KMS-11 (cell line): ENCODE measurements around the gene INPP5D.

Source experiments
- H2AFZ ChIP-seq: fragments of 200-600 bp; sonication (generic); 2 replicates; pipeline ENCODE4 v1.6.1; 2016; ENCODE audit warnings: antibody characterized with exemption, mixed run types, low read depth
- H3K27ac ChIP-seq: fragments of 200-600 bp; sonication (generic); 2 replicates; pipeline ENCODE4 v1.6.1; 2016; ENCODE audit warnings: mild to moderate bottlenecking, mixed run types
- H3K27me3 ChIP-seq: fragments of 200-600 bp; sonication (generic); 2 replicates; pipeline ENCODE4 v1.6.1; 2017; ENCODE audit warnings: mild to moderate bottlenecking, low read depth, mixed run types, moderate library complexity; ENCODE audit not compliant: insufficient read depth
- H3K36me3 ChIP-seq: fragments of 200-600 bp; sonication (generic); 2 replicates; pipeline ENCODE4 v1.6.1; 2017; ENCODE audit warnings: mild to moderate bottlenecking, mixed run types; ENCODE audit not compliant: insufficient read depth
- H3K4me1 ChIP-seq: fragments of 200-600 bp; sonication (generic); 2 replicates; pipeline ENCODE4 v1.6.1; 2016; ENCODE audit warnings: mild to moderate bottlenecking, low read depth, mixed run types; ENCODE audit not compliant: poor library complexity, severe bottlenecking
- H3K4me2 ChIP-seq: fragments of 200-600 bp; sonication (generic); 2 replicates; pipeline ENCODE4 v1.7.0; 2016; ENCODE audit warnings: mild to moderate bottlenecking, mixed run types
- H3K4me3 ChIP-seq: fragments of 200-600 bp; sonication (generic); IDR thresholded peaks from 2 replicates; pipeline ENCODE4 v1.6.1; 2017; ENCODE audit warnings: low read depth, low read length, mixed read lengths; ENCODE audit not compliant: insufficient read depth
- H3K79me2 ChIP-seq: fragments of 200-600 bp; sonication (generic); 2 replicates; pipeline ENCODE4 v1.6.1; 2016; ENCODE audit warnings: low read depth, mixed run types; ENCODE audit not compliant: insufficient read depth
- H3K9ac ChIP-seq: fragments of 200-600 bp; sonication (generic); 2 replicates; pipeline ENCODE4 v1.6.1; 2016; ENCODE audit warnings: mild to moderate bottlenecking, mixed run types
- H4K20me1 ChIP-seq: fragments of 200-600 bp; sonication (generic); 2 replicates; pipeline ENCODE4 v1.6.1; 2016; ENCODE audit warnings: mild to moderate bottlenecking, mixed run types; ENCODE audit not compliant: insufficient read depth
- TF ChIP-seq, protein P1 (sequence below): fragments of 200-600 bp; sonication (generic); conservative IDR thresholded peaks from 2 replicates; pipeline ENCODE4 v1.6.1; 2017; ENCODE audit warnings: low read depth, mild to moderate bottlenecking, antibody characterized with exemption, low read length, moderate library complexity, mixed read lengths

The INPP5D gene

DNA sequence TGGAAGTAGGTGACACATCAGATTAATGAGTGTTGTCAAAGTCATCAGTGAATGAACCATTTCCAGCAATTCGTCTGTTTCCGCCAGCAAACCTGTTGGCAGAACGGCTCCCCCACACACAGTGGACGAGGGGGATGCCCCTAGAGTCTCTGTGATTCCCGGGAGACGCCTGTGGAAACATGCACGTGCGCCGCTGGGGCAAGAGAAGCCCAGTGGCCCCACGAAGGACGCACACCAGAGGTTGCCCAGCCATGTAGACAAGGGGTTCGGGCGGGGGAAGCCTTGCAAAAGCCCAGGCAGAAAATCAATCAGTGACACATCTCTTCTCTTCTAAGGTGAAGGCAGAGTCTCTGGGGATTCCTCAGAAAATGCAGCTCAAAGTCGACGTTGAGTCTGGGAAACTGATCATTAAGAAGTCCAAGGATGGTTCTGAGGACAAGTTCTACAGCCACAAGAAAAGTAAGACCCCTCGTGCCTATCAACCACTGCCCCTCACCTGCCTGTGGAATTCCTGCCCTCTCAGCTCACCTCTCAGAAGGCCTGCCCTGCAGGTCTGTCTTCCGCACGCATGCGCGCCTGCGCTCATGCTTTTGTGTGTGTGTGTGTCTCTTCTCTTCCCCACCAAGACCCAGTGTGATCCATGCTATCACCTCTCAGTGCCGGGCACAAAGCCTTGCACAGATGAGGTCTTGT is 87.1 kb downstream of the INPP5D start:
- H3K9ac ChIP-seq = no peak overlapping the region
- peaks cover 6% of the 10 kb centered on the region for H3K4me1 ChIP-seq
- no peaks in the 10 kb centered on the region for H3K79me2 ChIP-seq
- TF ChIP-seq, protein P1, sequence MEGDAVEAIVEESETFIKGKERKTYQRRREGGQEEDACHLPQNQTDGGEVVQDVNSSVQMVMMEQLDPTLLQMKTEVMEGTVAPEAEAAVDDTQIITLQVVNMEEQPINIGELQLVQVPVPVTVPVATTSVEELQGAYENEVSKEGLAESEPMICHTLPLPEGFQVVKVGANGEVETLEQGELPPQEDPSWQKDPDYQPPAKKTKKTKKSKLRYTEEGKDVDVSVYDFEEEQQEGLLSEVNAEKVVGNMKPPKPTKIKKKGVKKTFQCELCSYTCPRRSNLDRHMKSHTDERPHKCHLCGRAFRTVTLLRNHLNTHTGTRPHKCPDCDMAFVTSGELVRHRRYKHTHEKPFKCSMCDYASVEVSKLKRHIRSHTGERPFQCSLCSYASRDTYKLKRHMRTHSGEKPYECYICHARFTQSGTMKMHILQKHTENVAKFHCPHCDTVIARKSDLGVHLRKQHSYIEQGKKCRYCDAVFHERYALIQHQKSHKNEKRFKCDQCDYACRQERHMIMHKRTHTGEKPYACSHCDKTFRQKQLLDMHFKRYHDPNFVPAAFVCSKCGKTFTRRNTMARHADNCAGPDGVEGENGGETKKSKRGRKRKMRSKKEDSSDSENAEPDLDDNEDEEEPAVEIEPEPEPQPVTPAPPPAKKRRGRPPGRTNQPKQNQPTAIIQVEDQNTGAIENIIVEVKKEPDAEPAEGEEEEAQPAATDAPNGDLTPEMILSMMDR = no peak
- no peaks in the 10 kb centered on the region for H3K36me3 ChIP-seq
- H4K20me1 ChIP-seq = no peaks in the 10 kb centered on the region
- no peak overlapping the region for H3K4me2 ChIP-seq
- H3K27me3 ChIP-seq = no peaks in the 10 kb centered on the region
- H3K27ac ChIP-seq = no peak overlapping the region
- H3K4me3 ChIP-seq = no peak overlapping the region
- H2AFZ ChIP-seq = no peak overlapping the region

DNA sequence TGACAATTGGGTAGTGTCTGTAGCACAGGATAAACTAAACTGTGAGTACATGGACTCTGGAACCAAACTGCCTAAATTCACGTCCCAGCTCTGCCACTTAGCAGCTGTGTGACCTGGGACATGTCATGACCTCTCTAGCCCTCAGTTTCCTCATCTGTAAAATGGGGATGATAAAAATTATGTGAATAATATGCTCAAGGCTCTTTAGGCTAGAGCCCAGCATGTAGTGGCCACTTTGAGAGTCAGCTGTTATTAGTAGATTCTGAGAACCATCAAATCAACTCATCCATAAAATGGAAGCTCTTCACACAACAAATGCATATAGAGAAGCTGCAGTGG is 87.7 kb downstream of the INPP5D start:
- no peaks in the 10 kb centered on the region for H3K36me3 ChIP-seq

DNA sequence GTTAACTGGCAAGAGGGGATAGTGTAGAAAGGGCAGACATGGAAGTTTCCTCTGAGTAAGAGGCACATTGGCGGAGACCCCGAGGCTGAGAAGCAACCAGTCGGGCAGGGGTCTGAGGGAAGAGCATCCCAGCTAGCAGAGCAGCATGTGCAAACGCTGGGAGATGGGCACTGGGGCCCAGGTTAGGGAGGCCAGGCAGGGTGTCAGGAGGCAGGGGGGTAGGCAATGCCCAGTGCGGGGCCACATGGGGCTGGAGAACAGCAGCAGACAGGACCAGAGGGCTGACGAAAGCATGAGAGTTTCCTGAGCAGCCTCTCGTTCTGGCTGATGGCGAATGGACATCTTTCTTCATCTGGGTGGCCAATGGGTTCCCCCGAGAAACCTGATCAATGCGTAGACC is 88.2 kb downstream of the INPP5D start:
- Histone ChIP-seq H3K4me3 (no peak overlapping the region), H4K20me1 (no peaks in the 10 kb centered on the region), H3K9ac (no peak overlapping the region), H3K27ac (no peak overlapping the region), H2AFZ (no peak overlapping the region), H3K4me2 (no peak overlapping the region), H3K4me1 (no peaks in the 10 kb centered on the region), H3K27me3 (no peaks in the 10 kb centered on the region), H3K79me2 (no peaks in the 10 kb centered on the region), H3K36me3 (no peaks in the 10 kb centered on the region)
- TF ChIP-seq, protein P1 = no peak

More for the DNA sequence above, 87.7 kb downstream of the INPP5D start:
- H3K27me3 ChIP-seq = no peaks in the 10 kb centered on the region
- peaks cover 1% of the 10 kb centered on the region for H3K4me1 ChIP-seq
- no peak overlapping the region for H2AFZ ChIP-seq
- no peaks in the 10 kb centered on the region for H4K20me1 ChIP-seq
- TF ChIP-seq, protein P1 = no peak
- H3K4me3 ChIP-seq = no peak overlapping the region
- H3K9ac ChIP-seq = no peak overlapping the region
- H3K79me2 ChIP-seq = no peaks in the 10 kb centered on the region
- no peak overlapping the region for H3K4me2 ChIP-seq
- no peak overlapping the region for H3K27ac ChIP-seq

DNA sequence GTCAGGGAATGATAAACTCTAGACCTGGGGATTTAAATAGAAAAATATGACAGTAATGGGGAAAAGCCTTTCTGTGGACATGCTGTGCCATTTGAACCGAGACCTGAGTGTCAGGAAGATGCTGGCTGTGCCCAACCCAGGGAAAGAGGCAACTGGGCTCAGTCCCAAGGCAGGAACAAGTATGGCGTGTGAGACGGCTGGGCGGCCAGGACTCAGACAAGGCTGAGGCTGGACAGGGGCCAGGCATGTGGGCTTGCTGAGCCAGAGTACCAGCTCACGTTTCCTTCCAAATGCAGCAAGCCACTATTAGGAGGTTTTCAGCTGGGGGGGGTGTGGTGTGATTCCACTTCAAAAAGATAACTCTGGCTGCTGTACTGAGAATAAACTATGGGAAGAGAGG is 92.4 kb downstream of the INPP5D start:
- TF ChIP-seq, protein P1 = no peak
- no peaks in the 10 kb centered on the region for H3K79me2 ChIP-seq
- H3K4me2 ChIP-seq = no peak overlapping the region
- no peaks in the 10 kb centered on the region for H4K20me1 ChIP-seq
- H3K27ac ChIP-seq = no peak overlapping the region
- no peak overlapping the region for H3K4me3 ChIP-seq
- H3K9ac ChIP-seq = no peak overlapping the region
- H3K4me1 ChIP-seq = no peaks in the 10 kb centered on the region
- H3K27me3 ChIP-seq = no peaks in the 10 kb centered on the region
- H2AFZ ChIP-seq = no peak overlapping the region
- H3K36me3 ChIP-seq = no peaks in the 10 kb centered on the region
